BJ (cell line): ENCODE results near the gene RPUSD1. TPM values are rescaled to one million over a fixed set of nuclear protein-coding genes. Genes with fewer than 3 reads are reported as not detected.
"Not testable (repeated sequence)": the region's sequence is repeated elsewhere in the genome, so short reads cannot be mapped to it uniquely, and the experiment has no call there.

Source experiments
- CTCF ChIA-PET: fragments of 350-600 bp; formaldehyde crosslinking; extraction: SDS; loops from one replicate; lab custom pipeline; 2021; ENCODE audit warnings: antibody characterized with exemption, inconsistent platforms; lab: Yijun Ruan, JAX
- POLR2A ChIA-PET: fragments of 300-600 bp; sonication (Branson Sonifier 250); formaldehyde crosslinking; extraction: SDS; loops from one replicate; lab custom pipeline; 2021; ENCODE audit warnings: antibody characterized with exemption; lab: Charles Lee
- DNase-seq: peaks from one replicate; pipeline ENCODE4 v3.0.0-alpha.2; 2011; ENCODE audit warnings: low read depth
- H3K27me3 ChIP-seq: 2 replicates; pipeline ENCODE4 v1.6.0; 2011; ENCODE audit warnings: low read length; ENCODE audit not compliant: control insufficient read depth, insufficient read depth
- H3K36me3 ChIP-seq: 2 replicates; pipeline ENCODE4 v1.5.1; 2011; ENCODE audit warnings: low read length; ENCODE audit not compliant: control insufficient read depth, insufficient read depth
- H3K4me3 ChIP-seq: 2 replicates; pipeline ENCODE4 v1.5.1; 2011; ENCODE audit warnings: low read depth, mild to moderate bottlenecking, control low read depth, low read length
- polyA plus RNA-seq: library from polyadenylated mRNA; depleted of rRNA; stranded (reverse); fragments of >200 nt; gene quantifications from 2 replicates; pipeline ENCODE4 v1.2.3, GENCODE V29; 2011
- TF ChIP-seq, protein P1 (sequence below): IDR thresholded peaks from 2 replicates; pipeline ENCODE4 v1.5.1; 2011; ENCODE audit warnings: low read depth, mild to moderate bottlenecking, control low read depth, inconsistent platforms, low read length, moderate library complexity; ENCODE audit not compliant: insufficient read depth

The RPUSD1 gene
- polyA plus RNA-seq, 1 experiment = 24.7 TPM

- H3K27me3 ChIP-seq = 0 out of 2 replicates have a peak, but pooled peaks cover 3% of the 10 kb centered on the region
- H3K4me3 ChIP-seq = no peak overlapping the region
- ChIA-PET CTCF (interaction anchor here (1.0 kb wide), 1 partner anchor 14 kb away, joined by 3 read pairs; no protein-coding TSS in a partner anchor), POLR2A (no interaction called here)
- TF ChIP-seq, protein P1, sequence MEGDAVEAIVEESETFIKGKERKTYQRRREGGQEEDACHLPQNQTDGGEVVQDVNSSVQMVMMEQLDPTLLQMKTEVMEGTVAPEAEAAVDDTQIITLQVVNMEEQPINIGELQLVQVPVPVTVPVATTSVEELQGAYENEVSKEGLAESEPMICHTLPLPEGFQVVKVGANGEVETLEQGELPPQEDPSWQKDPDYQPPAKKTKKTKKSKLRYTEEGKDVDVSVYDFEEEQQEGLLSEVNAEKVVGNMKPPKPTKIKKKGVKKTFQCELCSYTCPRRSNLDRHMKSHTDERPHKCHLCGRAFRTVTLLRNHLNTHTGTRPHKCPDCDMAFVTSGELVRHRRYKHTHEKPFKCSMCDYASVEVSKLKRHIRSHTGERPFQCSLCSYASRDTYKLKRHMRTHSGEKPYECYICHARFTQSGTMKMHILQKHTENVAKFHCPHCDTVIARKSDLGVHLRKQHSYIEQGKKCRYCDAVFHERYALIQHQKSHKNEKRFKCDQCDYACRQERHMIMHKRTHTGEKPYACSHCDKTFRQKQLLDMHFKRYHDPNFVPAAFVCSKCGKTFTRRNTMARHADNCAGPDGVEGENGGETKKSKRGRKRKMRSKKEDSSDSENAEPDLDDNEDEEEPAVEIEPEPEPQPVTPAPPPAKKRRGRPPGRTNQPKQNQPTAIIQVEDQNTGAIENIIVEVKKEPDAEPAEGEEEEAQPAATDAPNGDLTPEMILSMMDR = no peak
- no peaks in the 10 kb centered on the region for H3K36me3 ChIP-seq
- DNase-seq = no peak
These were observed 31.8 kb downstream of the RPUSD1 start for GRCh38 chr16:756428-756827.

DNA sequence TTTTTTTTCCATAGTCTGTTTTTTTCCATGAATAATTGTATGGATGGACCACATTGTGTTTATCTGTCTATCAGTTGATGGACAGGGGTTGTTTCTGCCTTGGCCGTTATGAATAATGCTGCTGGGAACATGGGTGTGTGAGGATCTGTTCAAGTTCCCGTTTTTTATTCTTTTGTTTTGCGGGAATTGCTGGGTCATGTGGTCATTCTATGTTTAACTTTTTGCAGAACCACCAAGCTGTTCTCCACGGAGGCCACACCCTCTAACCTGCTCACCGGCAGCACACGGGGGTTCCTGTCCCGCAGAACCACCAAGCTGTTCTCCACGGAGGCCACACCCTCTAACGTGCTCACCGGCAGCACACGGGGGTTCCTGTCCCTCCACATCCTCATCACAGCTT lies 33.5 kb downstream of the RPUSD1 start:
- ChIA-PET CTCF (no interaction called here), POLR2A (no interaction called here)
- TF ChIP-seq, protein P1 = no peak
- H3K36me3 ChIP-seq = no peaks in the 10 kb centered on the region
- no peak overlapping the region for H3K4me3 ChIP-seq
- 0 out of 2 replicates have a peak, but pooled peaks cover 3% of the 10 kb centered on the region for H3K27me3 ChIP-seq
- DNase-seq = no peak

DNA sequence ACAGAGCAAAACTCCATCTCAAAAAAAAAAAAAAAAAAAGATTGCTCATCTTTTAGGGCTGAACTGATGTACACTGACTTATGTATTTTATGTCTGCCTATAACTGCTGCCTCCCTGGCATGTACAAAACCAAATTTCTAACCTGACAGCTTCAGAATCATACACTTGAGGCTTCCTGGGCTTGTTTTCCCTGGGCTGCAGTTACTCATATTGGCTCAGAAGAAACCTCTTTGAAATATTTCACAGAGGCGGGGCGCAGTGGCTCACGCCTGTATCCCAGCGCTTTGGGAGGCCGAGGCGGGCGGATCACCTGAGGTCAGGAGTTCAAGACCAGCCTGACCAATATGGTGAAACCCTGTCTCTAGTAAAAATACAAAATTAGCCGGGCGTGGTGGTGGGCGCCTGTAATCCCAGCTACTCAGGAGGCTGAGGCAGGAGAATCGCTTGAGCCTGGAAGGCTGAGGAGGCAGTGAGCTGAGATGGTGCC lies 34.0 kb downstream of the RPUSD1 start:
- POLR2A ChIA-PET, H3K4me3 ChIP-seq, H3K27me3 ChIP-seq, H3K36me3 ChIP-seq, CTCF ChIA-PET, DNase-seq: not testable (repeated sequence)

- Histone ChIP-seq H3K4me3 (no peak overlapping the region), H3K27me3 (0 out of 2 replicates have a peak, but pooled peaks cover 3% of the 10 kb centered on the region), H3K36me3 (no peaks in the 10 kb centered on the region)
- DNase-seq = no peak
- TF ChIP-seq, protein P1 = no peak
- ChIA-PET POLR2A (no interaction called here), CTCF (interaction anchor here (1.2 to 2.3 kb wide), 3 partner anchors 9 to 34 kb away, joined by 3 to 11 read pairs (median 4); partner anchors contain the start of gene MSLN)
These were observed 36.2 kb downstream of the RPUSD1 start for GRCh38 chr16:752007-752312.

- Histone ChIP-seq H3K4me3 (no peak overlapping the region), H3K27me3 (0 out of 2 replicates have a peak, but pooled peaks cover 3% of the 10 kb centered on the region), H3K36me3 (no peaks in the 10 kb centered on the region)
- no peak for DNase-seq
- CTCF ChIA-PET = interaction anchor here (0.5 to 2.7 kb wide), 6 partner anchors 8 to 38 kb away, joined by 3 to 12 read pairs (median 4); partner anchors contain the start of genes CIAO3 and MSLN
- TF ChIP-seq, protein P1 = no peak
- POLR2A ChIA-PET = no interaction called here
These were observed 36.8 kb downstream of the RPUSD1 start for GRCh38 chr16:751152-752006.
